Brain microvascular endothelial cell (primary cell): ENCODE data around the gene TFIP11.

ENCODE experiments used
- DNase-seq: peaks from one replicate; pipeline ENCODE4 v3.0.0-alpha.2; 2020
- H3K27ac ChIP-seq: fragments of 250-450 bp; sonication (Bioruptor Pico); 2 replicates; pipeline ENCODE4 v1.5.1; 2020; ENCODE audit warnings: mild to moderate bottlenecking, moderate library complexity
- H3K27me3 ChIP-seq: fragments of 250-450 bp; sonication (Bioruptor Pico); replicated peaks from 2 replicates; pipeline ENCODE4 v1.5.1; 2020; ENCODE audit warnings: mild to moderate bottlenecking
- H3K36me3 ChIP-seq: fragments of 250-450 bp; sonication (Bioruptor Pico); replicated peaks from 2 replicates; pipeline ENCODE4 v1.5.1; 2020; ENCODE audit warnings: mild to moderate bottlenecking
- H3K4me3 ChIP-seq: 2 replicates; pipeline ENCODE4 v1.5.1; 2011; ENCODE audit warnings: low read depth, mild to moderate bottlenecking, control low read depth, low read length, moderate library complexity
- CTCF ChIP-seq: IDR thresholded peaks from 2 replicates; pipeline ENCODE4 v1.5.1; 2011; ENCODE audit warnings: low read depth, mild to moderate bottlenecking, moderate library complexity, low read length, control low read depth, inconsistent platforms; ENCODE audit errors: missing control alignments
- in situ Hi-C: cut with HindIII; loops from 2 replicates; pipeline ENCODE4 v1.10.0; 2017; ENCODE audit warnings: low sequenced_read_pairs, low pct_ligation_motif_present

TFIP11 gene

GRCh38 chr22:26513838-26514237 is 1.6 kb upstream of the TFIP11 start:
- H3K36me3 ChIP-seq = peaks cover 13% of the 10 kb centered on the region
- H3K27ac ChIP-seq = no peak overlapping the region
- H3K27me3 ChIP-seq = no peaks in the 10 kb centered on the region
- no peak for TF ChIP-seq CTCF
- H3K4me3 ChIP-seq = no peak overlapping the region
- in situ Hi-C loops = no loop called here
- no peak for DNase-seq

GRCh38 chr22:26508148-26508547 is 4.1 kb downstream of the TFIP11 start:
- H3K27ac ChIP-seq = no peak overlapping the region
- peaks cover 54% of the 10 kb centered on the region for H3K36me3 ChIP-seq
- in situ Hi-C loops = no loop called here

DNA sequence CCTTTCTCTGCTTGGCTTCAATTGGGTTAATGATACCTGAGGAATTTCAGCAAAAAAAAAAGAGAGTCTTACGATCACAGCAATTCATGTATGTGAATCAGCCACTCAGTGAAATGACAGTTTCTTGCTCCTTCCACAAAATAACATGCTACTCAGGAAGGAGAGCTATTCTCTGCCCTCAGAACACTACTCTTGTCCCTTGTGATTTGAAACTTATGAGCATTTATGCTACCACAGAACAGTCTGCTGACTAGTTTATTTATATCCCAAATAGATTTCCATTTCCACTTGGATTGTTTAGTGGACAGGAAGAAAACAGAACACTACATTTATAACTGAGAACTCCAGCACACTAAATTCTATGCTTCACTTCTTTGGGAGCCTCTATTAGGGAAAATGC is 8.5 kb downstream of the TFIP11 start:
- no peak overlapping the region for H3K4me3 ChIP-seq
- H3K27ac ChIP-seq = no peak overlapping the region
- DNase-seq = no peak
- TF ChIP-seq CTCF = no peak
- no peaks in the 10 kb centered on the region for H3K27me3 ChIP-seq
- in situ Hi-C loops = no loop called here
- peaks cover 74% of the 10 kb centered on the region for H3K36me3 ChIP-seq

More at GRCh38 chr22:26508148-26508547, 4.1 kb downstream of the TFIP11 start:
- no peak for DNase-seq
- H3K27me3 ChIP-seq = no peaks in the 10 kb centered on the region
- no peak for TF ChIP-seq CTCF
- H3K4me3 ChIP-seq = no peak overlapping the region

GRCh38 chr22:26502688-26503561 is 9.3 kb downstream of the TFIP11 start:
- Histone ChIP-seq H3K27me3 (no peaks in the 10 kb centered on the region), H3K27ac (no peak overlapping the region), H3K4me3 (no peak overlapping the region), H3K36me3 (peaks cover 72% of the 10 kb centered on the region)
- peak; percentile 84 for TF ChIP-seq CTCF
- DNase-seq = peak; percentile 34
- in situ Hi-C loops = no loop called here

- Histone ChIP-seq H3K27me3 (no peaks in the 10 kb centered on the region), H3K4me3 (no peak overlapping the region), H3K36me3 (peaks cover 77% of the 10 kb centered on the region), H3K27ac (no peak overlapping the region)
- no peak for DNase-seq
- TF ChIP-seq CTCF = no peak
- in situ Hi-C loops = no loop called here
Observed at GRCh38 chr22:26501996-26502395, 10.3 kb downstream of the TFIP11 start.
